ENCODE results near the gene ASB1.
"Not testable (repeated sequence)": the region's sequence is repeated elsewhere in the genome, so short reads cannot be mapped to it uniquely, and the experiment has no call there.

ASB1 gene

GRCh38 chr2:238404406-238405216, 22.1 kb upstream of the ASB1 start:
- no peak for TF ChIP-seq CTCF (IDR thresholded peaks at IDR 0.05; ENCODE audit: low read depth, low read length)

DNA sequence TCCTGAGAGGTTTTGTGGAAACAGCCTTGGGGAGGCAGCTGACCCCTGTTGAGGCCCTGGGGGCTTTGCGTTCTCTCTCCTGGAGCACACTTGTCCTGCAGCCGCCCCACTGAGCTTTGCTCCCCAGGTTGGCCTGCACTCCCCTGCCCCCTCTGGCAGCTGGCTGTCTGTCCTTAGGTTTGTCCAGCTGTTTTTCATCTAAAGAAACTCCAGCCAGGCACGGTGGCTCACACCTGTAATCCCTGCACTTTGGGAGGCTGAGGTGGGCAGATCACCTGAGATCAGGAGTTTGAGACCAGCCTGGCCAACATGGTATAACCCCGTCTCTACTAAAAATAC, 21.5 kb upstream of the ASB1 start:
- DNase-seq (ENCODE audit: extremely low read depth, low read depth) = not testable (repeated sequence)

More at GRCh38 chr2:238404406-238405216, 22.1 kb upstream of the ASB1 start:
- no peak for DNase-seq (ENCODE audit: extremely low read depth, low read depth)

DNA sequence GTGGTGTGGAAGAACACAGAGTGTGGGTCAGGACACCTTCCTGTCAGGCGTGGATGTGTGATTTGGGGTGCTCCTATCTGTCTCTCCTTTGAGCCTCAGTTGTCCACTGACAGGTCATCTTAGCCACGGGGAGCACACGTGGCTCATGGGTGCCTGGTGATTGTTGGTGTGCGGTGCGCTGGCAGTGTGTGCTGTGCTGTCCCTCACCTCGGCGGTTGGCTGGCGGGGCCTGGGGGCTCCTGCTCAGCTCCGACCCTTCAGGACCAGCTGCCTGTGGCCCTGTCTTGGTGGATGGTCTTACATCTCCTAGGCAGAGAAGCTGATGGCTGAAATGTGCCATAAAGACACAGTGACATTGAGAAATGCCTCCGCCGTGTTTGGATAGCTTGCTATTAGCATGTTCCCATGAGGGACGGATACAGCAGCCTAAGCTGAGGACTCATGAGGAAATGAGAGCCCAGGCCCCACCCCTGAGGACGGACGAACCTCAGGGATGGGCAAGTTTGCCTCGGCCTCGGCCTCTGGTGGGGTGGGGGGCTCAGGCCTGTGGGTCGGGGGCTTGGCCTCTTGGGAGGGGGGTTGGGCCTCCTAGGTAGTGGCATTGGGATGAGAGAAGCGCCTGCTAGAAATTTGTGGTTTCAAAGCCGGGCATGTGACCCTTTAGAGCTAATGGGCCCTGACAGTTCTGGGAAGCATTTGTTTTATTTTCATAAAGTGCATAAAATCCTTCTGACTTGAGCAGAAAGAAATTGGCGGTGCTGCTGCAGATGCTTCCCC, 20.3 kb upstream of the ASB1 start:
- TF ChIP-seq CTCF (IDR thresholded peaks at IDR 0.05; ENCODE audit: low read depth, low read length) = no peak
- DNase-seq (ENCODE audit: extremely low read depth, low read depth) = no peak

GRCh38 chr2:238406998-238407285, 19.8 kb upstream of the ASB1 start:
- TF ChIP-seq CTCF (IDR thresholded peaks at IDR 0.05; ENCODE audit: low read depth, low read length) = no peak
- DNase-seq (ENCODE audit: extremely low read depth, low read depth) = no peak

- no peak for DNase-seq (ENCODE audit: extremely low read depth, low read depth)
- TF ChIP-seq CTCF (IDR thresholded peaks at IDR 0.05; ENCODE audit: low read depth, low read length) = no peak
Measured at GRCh38 chr2:238407566-238407965, 19.2 kb upstream of the ASB1 start.

- no peak for TF ChIP-seq CTCF (IDR thresholded peaks at IDR 0.05; ENCODE audit: low read depth, low read length)
Measured at GRCh38 chr2:238408615-238409340, 17.9 kb upstream of the ASB1 start.

GRCh38 chr2:238409341-238410199, 17.2 kb upstream of the ASB1 start:
- no peak for TF ChIP-seq CTCF (IDR thresholded peaks at IDR 0.05; ENCODE audit: low read depth, low read length)

More at GRCh38 chr2:238408615-238409340, 17.9 kb upstream of the ASB1 start:
- DNase-seq (ENCODE audit: extremely low read depth, low read depth) = no peak

More at GRCh38 chr2:238409341-238410199, 17.2 kb upstream of the ASB1 start:
- no peak for DNase-seq (ENCODE audit: extremely low read depth, low read depth)
